M059J (cell line): ENCODE results near the gene RBM33. TPM values are rescaled to one million over a fixed set of nuclear protein-coding genes. Genes with fewer than 3 reads are reported as not detected.

Experiments
- DNase-seq: peaks from one replicate; pipeline ENCODE4 v3.0.0-alpha.2; 2012; ENCODE audit warnings: low read depth
- total RNA-seq: library from RNA; depleted of rRNA; stranded (reverse); fragments of >200 nt; shearing (Covaris generic); gene quantifications from 2 replicates; pipeline ENCODE4 v1.2.3, GENCODE V29; 2014

The RBM33 gene
- total RNA-seq, 1 experiment from 2014 or later, result 15.5 TPM

DNA sequence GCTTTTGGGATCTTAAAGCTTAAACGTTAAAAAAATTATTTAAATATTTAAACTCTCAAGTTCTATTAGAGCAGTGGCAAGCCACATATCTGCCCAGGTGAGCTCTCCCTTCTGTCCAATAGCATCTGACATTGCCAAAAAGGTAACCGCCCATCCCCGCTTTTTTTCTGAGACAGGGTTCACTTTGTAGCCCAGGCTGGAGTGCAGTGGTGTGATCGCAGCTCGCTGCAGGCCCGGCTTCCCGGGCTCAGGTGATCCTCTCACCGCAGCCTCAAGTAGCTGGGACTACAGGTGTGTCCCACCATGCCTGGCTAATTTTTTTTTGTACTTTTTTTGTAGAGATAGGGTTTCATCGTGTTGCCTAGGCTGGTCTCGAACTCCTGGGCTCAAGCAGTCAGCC, 83.2 kb downstream of the RBM33 start:
- DNase-seq, result no peak

DNA sequence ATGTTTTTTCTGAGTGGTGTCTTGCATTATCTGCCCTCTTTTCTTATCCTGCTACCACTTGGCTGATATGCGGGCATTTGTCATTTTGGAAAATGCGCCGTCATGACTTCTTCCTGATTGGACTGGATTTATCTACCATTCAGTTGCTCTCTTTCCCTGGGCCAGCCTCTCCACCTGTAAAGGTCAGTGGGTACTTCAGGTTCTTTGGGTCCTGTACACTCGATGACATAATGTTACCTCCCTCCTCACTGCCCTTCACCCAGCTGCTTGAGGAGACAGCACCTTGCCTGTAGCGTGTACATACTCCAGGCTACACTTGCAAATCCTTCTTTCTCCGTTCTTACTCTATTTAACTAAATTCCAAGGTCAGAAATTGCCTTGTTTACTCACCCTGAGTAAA, 83.7 kb downstream of the RBM33 start:
- no peak for DNase-seq

DNA sequence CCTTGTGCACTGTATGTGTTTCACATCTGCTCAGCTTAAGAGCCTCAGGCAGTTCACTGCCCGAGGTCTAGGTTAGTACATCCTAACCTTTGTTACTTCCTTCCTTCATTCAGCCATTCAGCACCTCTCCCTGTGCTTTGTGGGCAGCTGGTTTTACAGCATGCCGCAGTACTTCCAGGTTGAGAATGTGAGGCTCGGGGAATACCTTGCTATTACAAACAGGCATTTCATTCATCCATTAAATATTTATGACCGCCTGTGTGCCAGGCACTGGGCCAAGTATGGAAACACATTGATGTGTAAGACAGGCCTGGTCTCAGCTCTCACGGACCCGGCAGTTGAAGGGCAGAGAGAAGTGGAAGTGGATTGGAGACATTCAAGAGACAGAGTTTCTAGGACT, 85.4 kb downstream of the RBM33 start:
- DNase-seq, result peak; percentile 7

DNA sequence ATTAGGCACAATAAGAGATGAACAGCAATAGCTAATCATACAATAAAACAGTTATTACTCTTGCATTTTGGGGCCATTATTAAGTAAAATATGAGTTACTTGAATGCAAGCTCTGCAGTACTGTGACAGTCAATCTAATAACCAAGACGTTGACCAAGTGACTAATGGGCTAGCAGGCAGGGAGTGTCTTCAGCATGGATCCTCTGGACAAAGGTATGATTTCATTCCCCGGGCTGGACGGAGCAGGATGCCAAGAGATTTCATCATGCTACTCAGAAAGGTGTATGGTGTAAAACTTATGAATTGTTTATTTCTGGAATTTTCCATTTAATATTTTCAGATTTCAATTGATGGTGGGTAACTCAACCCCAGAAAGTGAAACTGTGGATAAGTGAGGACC, 86.9 kb downstream of the RBM33 start:
- no peak for DNase-seq

DNA sequence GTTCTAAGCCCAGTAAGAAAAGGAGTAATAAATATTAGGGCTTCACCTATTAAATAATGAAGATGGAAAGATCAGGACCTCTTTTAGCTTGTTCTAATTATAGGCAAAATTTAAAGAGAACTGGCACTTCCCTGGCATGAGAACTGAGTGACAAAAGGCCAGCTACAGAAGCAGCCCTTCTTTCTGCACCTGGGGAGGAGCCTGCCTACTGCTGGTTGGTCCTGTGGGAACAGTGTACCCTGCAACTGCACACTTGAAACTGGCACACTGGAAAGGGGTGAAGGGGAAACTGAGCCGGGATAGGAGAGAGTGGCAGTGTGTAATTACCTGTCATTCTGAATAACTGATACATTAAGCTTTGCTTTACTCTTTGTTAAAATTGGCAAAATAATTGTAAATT, 87.4 kb downstream of the RBM33 start:
- DNase-seq, result no peak

DNA sequence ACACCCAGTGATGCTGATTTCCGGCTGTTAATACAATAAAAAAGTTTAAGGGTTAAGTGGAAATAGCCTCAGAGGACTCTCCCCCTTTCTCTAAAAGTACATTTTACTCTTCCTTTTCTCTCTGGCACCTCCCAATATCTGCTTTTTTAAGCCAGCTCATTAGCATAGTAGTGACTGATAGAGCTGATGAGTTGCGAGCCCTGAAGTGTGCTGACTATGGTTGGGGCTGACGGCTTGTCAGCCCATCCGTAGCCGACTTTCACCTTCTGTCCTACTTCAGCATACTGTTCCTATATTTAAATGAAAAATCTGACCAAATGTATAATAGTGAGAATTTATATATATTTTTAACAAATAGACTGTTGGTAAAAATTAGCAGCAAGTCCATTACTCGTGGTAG, 87.8 kb downstream of the RBM33 start:
- DNase-seq, result no peak

DNA sequence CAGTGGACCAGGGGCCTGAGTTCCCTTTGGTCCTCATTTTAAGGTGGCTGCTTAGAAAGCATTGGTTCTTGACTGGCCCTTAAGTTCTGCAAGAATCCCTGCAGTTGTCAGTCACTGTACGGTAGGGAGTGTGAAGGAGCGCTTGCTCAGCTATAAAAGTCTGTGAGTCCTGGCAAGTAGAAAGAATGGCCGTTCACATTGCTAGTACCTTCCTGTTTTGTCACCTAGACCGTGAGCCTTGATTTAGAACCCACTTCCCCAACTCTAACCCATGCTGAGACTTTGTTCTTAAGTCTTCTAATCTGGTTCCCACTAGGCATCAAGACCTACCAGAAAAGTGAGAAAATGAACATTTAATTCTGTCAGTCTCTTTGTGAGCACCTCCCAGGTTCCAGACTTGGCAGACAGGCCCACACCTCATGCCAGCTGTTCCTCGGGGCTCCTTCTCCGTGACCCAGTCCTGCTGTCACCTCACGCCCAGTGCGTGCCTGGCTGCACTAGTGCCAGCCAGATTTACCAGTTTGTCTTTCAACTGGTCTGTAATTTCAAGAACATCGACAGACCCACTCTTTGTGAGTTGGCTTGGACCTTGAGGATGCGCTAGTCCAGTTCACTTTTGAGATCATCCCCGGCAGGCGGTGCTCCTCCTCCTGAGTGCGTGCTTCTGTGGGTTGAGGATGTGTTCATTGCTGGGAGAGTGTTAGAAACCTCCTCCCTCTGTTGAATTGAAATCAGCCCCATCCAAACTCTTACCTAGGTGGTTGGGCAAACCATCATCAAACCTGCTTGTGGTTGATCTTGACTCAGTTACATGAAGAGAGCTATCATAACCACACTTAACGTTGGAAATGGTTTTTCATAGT, 89.4 kb downstream of the RBM33 start:
- no peak for DNase-seq

DNA sequence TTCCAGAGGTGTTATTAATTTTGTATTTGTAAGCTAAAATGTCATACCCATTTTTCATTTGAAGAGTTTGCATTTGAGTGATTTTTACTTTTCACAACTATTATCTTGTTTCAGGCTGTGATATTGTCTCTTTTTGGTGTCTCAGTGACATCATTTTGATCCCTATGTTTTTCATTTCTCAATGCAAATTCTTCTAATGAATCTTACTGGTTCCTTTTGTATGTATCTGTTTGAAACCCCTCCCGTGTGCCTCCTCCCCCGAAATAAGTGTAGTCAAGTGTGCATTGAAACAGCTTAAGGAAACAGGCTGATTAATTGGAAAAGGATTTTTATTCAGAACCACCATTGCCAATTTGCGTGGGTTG, 90.0 kb downstream of the RBM33 start:
- DNase-seq, result no peak

DNA sequence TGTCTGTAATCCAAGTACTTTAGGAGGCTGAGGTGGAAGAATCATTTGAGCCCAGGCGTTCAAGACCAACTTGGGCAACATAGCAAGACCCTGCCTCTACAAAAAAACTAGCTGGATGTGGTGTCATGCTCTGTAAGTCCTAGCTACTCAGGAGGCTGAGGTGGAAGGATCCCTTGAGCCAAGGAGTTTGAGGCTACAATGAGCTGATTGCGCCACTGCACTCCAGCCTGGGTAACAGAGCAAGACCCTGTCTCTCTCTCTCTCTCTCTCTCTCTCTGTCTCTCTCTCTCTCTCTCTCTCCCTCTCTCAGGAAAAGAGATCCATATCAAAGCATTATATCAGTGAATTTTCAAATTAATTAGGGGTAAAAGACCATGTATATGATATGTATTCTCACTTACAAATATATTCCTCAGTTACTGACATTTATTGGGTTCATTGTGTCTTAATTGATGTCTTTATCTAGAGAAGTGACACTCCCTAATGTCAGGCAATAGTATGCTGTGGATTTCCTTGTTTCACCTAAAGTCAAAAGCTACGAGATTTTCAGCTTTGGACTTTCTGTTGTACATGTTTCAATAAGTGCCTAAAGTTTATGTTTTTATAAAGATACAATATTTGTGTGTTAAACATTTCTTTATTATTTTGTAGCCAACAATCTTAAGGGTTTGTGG, 91.1 kb downstream of the RBM33 start:
- DNase-seq, result no peak

DNA sequence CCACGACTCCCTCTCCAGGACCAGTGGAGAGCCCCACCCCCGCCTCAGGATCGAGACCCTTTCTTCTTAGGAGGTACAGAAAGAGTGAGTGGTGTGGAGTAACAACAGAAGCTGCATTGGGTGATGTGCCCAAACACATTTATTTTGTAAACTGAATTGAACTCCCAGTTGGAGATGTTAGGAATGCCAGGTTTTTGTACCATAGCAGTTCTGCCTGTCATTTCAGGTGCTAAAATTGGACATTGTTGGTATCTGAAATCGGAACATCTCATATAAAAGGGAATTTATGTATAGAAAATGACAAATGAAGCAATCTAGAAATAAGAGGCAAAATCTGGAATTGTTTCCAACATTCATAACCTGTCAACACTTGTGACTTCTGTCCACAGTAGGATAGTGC, 93.1 kb downstream of the RBM33 start:
- DNase-seq, result no peak

DNA sequence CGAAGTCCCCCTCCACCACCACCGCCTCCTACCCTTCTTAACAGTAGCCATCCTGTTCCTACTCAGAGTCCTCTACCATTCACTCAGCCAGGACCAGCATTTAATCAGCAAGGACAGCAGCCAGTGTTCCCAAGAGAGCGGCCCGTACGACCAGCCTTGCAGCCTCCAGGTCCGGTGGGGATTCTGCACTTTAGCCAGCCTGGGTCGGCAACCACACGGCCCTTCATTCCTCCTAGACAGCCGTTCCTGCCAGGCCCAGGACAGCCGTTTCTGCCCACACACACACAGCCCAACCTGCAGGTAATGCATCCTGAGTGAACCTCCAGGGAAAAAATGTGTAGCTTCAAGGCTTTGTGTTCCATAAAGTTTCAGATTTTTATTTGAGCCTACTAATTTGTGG, 93.6 kb downstream of the RBM33 start:
- DNase-seq, result no peak

DNA sequence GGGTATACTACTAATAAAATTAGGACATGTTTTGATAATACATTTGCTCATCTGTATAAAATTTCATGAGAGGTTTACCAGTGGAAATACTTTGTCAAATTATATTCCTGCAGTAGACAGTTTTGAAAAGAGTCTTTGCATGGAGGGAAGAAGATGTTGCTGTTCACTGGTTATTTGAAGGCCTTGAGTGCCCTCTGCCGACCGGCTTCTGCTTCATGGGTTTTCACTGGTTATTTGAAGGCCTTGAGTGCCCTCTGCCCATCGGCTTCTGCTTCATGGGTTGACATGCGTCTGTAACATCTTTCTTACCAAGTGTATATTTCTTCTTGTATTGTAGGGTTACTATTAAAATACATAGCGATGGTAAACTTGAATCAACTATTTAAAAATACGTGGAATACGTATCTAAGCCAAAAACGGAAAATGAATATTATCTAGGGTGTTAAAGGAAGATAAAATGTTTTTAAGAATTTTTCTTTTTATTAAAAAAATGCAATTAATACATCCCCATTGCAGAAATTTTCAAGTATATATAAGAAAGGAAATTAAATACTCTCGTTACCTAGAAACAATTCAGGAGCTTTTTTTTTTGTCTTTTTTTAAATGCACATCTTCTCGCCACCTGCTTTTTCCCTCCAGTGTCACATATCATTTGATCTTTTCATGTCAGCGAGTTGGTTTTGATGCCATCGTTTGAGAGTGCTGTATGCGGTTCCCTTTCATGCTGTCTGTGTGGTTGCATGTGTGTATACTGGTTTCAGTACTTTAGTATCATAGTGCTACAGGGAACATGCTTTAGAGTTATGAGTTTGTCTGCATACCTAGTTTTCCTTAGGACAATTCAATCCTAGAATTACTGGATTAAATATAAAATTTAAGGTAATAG, 94.4 kb downstream of the RBM33 start:
- DNase-seq, result peak; percentile 68

DNA sequence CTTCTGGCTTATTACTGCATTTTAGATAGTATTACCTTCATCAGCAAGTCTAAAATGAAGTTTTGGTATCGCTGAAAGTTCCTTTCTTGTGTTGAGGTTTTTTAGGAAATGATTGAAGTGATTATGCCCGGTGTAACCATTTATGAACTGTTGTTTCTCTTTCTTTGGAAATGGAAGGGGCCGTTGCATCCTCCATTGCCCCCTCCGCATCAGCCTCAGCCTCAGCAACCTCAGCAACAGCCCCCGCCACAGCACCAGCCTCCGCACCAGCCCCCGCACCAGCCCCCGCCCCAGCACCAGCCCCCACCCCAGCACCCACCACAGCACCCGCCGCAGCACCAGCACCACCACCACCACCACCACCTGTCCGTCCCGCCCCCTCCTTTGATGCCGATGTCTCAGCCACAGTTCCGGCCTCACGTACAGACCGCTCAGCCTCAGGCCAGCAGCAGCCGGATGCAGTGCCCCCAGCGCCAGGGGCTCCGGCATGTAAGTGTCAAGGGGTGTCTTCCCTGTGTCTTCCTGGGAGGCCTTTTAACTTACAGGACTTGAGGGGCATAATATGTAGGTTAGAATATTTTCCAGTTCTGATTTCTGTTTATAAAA, 95.2 kb downstream of the RBM33 start:
- DNase-seq, result no peak

DNA sequence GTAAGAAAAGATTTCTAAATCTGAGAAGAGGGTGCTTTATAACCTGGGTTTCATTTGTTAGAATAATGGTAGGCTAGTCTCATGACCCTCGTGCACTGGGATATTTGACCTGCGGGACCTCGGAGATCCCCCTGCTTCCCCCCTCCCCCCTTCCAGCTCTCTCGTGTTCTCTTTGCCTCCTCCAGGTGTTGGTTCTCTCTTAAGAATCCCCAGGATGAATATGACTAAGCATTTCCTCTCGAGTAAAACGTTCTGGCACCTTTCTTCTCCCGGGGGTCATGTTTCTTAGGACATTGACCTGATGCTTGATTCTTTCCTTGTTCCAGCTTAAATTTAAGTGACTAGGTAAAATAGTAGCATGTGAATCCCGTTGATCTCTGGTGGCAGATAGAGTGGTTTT, 96.6 kb downstream of the RBM33 start:
- no peak for DNase-seq

DNA sequence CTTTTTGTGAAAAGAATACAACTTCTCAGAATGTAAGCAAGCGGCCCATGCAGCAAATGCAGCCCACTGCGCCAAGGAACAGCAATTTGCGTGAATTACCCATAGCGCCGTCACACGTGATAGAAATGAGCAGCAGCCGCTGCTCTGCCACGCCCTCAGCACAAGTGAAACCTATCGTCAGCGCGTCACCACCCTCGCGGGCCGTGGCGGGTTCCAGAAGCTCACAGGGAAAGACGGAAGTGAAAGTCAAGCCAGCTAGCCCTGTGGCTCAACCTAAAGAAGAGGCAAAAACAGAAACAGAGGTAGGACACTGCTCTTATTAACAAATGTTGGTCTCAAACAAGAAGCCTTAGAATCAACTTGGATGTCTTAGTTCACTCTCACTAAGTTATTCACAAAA, 97.3 kb downstream of the RBM33 start:
- no peak for DNase-seq

DNA sequence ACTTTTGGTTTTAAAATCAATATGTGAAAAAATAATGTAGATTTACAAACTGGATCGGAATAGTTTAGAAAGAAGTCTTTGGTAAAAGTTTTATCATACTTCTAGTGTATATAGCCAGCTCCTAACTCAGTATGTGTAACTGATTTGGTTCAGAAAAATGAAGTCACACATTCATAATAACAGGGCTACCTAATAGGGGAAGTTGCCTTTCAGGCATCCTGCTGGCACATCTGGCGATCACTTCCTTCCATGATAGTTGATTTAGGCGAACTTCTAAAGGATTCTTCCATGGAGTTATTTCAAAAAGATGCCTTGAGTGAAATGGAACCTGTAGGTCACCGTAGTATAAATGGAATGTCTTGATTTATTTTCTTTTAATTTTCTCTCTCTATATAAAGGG, 98.7 kb downstream of the RBM33 start:
- no peak for DNase-seq

DNA sequence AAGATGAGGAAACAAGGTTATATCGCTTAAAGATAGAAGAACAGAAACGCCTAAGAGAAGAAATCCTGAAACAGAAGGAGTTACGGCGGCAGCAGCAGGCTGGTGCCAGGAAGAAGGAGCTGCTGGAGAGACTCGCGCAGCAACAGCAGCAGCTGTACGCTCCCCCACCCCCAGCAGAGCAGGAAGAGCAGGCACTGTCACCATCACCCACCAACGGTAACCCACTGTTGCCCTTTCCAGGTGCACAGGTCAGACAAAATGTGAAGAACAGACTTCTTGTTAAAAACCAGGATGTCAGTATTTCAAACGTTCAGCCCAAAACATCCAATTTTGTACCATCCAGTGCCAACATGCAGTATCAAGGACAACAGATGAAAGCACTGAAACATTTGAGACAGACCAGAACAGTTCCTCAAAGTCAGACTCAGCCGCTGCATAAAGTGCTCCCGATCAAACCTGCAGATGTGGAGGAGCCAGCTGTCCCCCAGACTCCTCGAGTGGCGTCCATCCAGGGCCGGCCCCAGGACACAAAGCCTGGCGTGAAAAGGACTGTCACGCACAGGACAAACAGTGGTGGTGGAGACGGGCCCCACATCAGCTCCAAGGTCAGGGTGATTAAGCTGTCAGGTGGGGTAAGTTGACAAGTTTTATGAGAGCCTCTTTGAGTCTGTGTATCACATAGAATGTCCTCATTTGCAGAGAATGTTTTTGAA, 100.7 kb downstream of the RBM33 start:
- no peak for DNase-seq

DNA sequence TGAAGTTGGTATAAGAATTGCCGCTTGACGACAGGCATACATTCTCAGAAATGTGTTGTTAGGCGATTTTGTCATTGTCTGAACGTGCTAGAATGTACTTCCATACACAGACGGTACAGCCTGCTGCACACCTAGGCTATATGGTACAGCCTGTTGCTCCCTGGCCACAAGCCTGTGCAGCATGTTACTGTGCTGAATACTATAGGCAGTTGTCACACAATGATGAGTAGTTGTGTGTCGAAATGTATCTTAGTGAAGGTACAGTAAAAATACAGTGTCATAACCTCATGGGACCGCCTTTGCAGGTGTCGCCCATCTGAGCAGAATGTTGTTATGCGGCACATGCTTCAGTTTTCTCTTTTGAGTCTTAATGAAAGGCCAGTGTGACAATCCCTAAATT, 101.3 kb downstream of the RBM33 start:
- DNase-seq, result no peak

DNA sequence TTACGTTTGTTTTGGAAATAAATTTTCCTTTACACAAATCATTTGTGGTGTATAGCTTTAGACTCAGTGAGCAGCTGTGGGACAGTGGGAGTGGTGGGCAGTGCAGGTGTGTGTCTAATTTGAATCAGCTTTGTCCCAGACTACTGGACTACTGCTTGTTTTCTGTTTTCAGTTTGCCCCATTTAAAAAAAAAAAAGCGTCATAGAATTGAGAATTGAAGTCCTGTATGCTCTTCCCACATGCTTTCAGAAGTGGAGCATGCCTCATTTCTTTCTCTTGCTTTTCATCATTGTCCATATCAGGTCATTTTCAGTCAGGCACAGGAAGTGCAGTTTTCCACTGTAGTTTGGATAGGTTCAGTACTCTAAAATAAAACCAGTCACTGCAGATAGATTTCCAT, 101.7 kb downstream of the RBM33 start:
- no peak for DNase-seq

DNA sequence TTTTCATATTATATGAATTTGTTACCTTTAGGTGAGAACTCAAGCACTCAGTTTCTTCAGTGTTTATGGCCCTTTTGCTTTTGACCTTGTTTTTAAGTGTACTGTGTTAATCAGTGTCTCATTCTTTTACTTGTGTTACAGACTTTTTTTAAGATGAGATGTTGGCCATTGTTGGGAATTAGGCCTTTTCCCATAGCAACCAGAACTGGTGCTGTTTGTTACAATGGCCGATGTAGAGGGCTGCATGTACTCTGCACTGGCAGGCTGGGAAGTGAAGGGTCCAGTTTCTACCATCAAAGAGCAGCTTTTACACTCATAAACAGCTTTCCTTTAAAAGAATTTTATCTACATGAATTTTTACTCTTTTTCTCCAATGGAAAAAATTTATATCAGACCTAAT, 102.7 kb downstream of the RBM33 start:
- no peak for DNase-seq

DNA sequence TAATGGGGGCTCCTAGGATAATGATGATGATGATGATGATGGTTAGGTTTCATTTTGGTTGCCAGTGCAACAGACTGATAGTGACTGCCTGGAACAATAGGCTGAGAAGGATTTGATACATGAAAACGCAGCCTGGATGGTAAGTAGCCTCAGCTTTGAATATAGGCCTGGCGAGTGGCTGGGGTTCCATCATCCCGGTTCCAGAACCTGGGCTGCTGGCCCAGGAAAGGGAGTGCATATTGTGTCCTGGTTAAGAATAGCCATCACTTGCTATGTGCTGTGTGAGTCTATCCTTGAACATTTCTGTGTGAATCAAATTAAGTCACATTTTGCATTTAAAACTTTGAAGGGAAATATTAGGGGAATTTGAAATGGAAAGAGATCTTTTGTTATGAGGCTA, 105.1 kb downstream of the RBM33 start:
- no peak for DNase-seq
